ENCODE data around the gene MEGF10. TPM values are rescaled to one million over a fixed set of nuclear protein-coding genes. Genes with fewer than 3 reads are reported as not detected.
"Not testable (repeated sequence)": the region's sequence is repeated elsewhere in the genome, so short reads cannot be mapped to it uniquely, and the experiment has no call there.

The MEGF10 gene
- total RNA-seq, 2 experiments from 2014 or later, result not detected

GRCh38 chr5:127317385-127317784 is 26.8 kb downstream of the MEGF10 start:
- H3K9me3 Mint-ChIP-seq, CTCF ChIA-PET, POLR2A ChIA-PET, H3K27me3 Mint-ChIP-seq, DNase-seq, H3K36me3 Mint-ChIP-seq, H3K27ac Mint-ChIP-seq, H3K4me3 Mint-ChIP-seq: not testable (repeated sequence)
- H3K4me1 Mint-ChIP-seq (ENCODE audit: low read depth), result peaks cover 15% of the 10 kb centered on the region
- intact Hi-C loops (cut with micrococcal nuclease), result loop anchor here (10.0 kb wide), 1 partner anchor 283 kb away; the partner anchor contains the start of gene MARCHF3

DNA sequence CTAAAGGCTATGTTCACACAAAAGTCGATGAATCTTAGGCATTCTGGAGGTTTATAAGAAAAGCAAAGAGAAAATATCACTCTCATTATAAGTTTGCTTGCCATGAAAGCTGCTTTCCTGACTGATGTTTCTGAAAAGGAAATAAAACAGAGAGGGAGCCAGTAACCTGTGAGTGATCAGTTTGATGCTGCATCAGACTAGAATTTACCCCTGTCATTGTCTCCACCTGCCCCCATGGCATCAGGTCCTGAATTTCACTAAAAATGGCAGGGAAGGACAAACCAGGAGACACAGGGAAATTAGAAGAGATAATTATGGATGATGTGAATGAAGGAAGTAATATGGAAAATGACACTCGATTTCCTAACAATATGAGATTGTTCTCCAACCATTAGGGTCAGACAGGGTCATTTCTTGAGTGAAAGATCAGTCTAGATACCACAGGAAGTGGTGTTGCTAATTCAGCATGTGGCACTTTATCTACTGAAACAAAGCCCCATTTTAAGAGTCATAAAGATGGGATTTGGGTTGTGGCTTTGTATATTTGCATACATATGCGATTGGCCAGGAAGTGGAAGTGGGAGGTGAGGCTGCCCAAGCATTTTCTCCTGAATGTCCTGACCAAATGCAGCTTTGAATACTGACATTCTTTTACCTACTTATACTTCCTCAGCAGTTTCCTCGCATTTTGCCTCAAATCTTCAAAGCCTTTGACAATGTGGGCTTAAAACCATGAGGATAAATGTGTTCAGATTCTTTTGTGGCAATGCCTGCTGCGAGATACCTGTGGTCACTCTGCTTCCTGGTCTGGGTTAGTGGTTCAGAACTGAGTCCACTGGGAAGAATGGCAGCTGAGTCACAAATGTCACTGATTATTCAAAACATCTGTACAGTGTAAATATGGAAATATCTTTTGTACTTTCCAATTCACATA is 29.7 kb downstream of the MEGF10 start:
- H3K36me3 Mint-ChIP-seq, result no peaks in the 10 kb centered on the region
- H3K27ac Mint-ChIP-seq, result no peak overlapping the region
- CTCF ChIA-PET, result interaction anchor here (0.7 to 1.4 kb wide), 4 partner anchors 8 to 820 kb away, joined by 3 read pairs; no protein-coding TSS in a partner anchor
- POLR2A ChIA-PET, result no interaction called here
- peak; percentile 33 for DNase-seq
- H3K4me1 Mint-ChIP-seq (ENCODE audit: low read depth), result peaks cover 13% of the 10 kb centered on the region
- intact Hi-C loops (cut with micrococcal nuclease), result loop anchor here (5.0 kb wide), 1 partner anchor 868 kb away; no protein-coding TSS in a partner anchor
- no peaks in the 10 kb centered on the region for H3K9me3 Mint-ChIP-seq
- H3K4me3 Mint-ChIP-seq, result no peak overlapping the region
- H3K27me3 Mint-ChIP-seq, result no peaks in the 10 kb centered on the region

- ChIA-PET CTCF (interaction anchor here (0.6 to 1.4 kb wide), 4 partner anchors 9 to 171 kb away, joined by 3 read pairs; no protein-coding TSS in a partner anchor), POLR2A (no interaction called here)
- no peaks in the 10 kb centered on the region for H3K9me3 Mint-ChIP-seq
- no peaks in the 10 kb centered on the region for H3K36me3 Mint-ChIP-seq
- intact Hi-C loops (cut with micrococcal nuclease), result loop anchor here (5.0 kb wide), 1 partner anchor 869 kb away; no protein-coding TSS in a partner anchor
- H3K27me3 Mint-ChIP-seq, result no peaks in the 10 kb centered on the region
- H3K4me1 Mint-ChIP-seq (ENCODE audit: low read depth), result peaks cover 13% of the 10 kb centered on the region
- no peak overlapping the region for H3K27ac Mint-ChIP-seq
- H3K4me3 Mint-ChIP-seq, result no peak overlapping the region
- no peak for DNase-seq
Observed at GRCh38 chr5:127321465-127321864, 30.9 kb downstream of the MEGF10 start.

- no peak for DNase-seq
- Mint-ChIP-seq H3K36me3 (no peaks in the 10 kb centered on the region), H3K27me3 (no peaks in the 10 kb centered on the region), H3K4me1 (ENCODE audit: low read depth) (peaks cover 13% of the 10 kb centered on the region), H3K27ac (no peak overlapping the region), H3K4me3 (no peak overlapping the region), H3K9me3 (no peaks in the 10 kb centered on the region)
- POLR2A ChIA-PET, result no interaction called here
- intact Hi-C loops (cut with micrococcal nuclease), result loop anchor here (5.0 kb wide), 1 partner anchor 870 kb away; no protein-coding TSS in a partner anchor
- CTCF ChIA-PET, result no interaction called here
Observed at GRCh38 chr5:127322403-127322802, 31.8 kb downstream of the MEGF10 start.

DNA sequence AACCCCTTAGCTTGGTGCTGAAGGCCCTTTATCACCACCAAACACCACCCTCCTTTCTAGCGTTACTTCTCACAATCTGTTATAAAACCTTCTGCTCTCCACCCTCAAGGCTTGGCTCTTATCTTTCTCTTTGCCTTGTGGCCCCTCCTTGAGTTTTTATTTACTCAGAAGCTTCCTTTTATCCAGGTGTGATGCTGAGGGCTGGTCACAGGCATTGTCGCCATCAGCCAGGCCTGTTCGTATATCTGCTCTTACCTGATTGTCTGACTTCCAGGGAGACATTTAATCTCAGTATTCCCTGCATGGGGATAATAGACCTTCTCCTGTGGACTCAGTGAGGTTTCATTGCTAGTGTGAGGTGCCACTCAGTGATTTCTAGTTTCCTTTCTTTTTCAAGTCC is 34.2 kb downstream of the MEGF10 start:
- H3K4me1 Mint-ChIP-seq (ENCODE audit: low read depth), result peaks cover 13% of the 10 kb centered on the region
- ChIA-PET POLR2A (no interaction called here), CTCF (interaction anchor here (1.3 to 2.8 kb wide), 2 partner anchors 11 to 12 kb away, joined by 3 to 7 read pairs; no protein-coding TSS in a partner anchor)
- no peaks in the 10 kb centered on the region for H3K9me3 Mint-ChIP-seq
- no peak overlapping the region for H3K4me3 Mint-ChIP-seq
- no peak overlapping the region for H3K27ac Mint-ChIP-seq
- DNase-seq, result no peak
- intact Hi-C loops (cut with micrococcal nuclease), result loop anchor here (5.0 kb wide), 1 partner anchor 872 kb away; no protein-coding TSS in a partner anchor
- H3K27me3 Mint-ChIP-seq, result no peaks in the 10 kb centered on the region
- no peaks in the 10 kb centered on the region for H3K36me3 Mint-ChIP-seq

- DNase-seq, result no peak
- H3K27me3 Mint-ChIP-seq, result peaks cover 11% of the 10 kb centered on the region
- intact Hi-C loops (cut with micrococcal nuclease), result no loop called here
- ChIA-PET POLR2A (no interaction called here), CTCF (interaction anchor here (2.8 kb wide), 1 partner anchor 13 kb away, joined by 7 read pairs; no protein-coding TSS in a partner anchor)
- H3K9me3 Mint-ChIP-seq, result no peaks in the 10 kb centered on the region
- no peak overlapping the region for H3K4me3 Mint-ChIP-seq
- H3K36me3 Mint-ChIP-seq, result no peaks in the 10 kb centered on the region
- no peak overlapping the region for H3K27ac Mint-ChIP-seq
- H3K4me1 Mint-ChIP-seq (ENCODE audit: low read depth), result peaks cover 2% of the 10 kb centered on the region
Observed at GRCh38 chr5:127326431-127326830, 35.8 kb downstream of the MEGF10 start.

DNA sequence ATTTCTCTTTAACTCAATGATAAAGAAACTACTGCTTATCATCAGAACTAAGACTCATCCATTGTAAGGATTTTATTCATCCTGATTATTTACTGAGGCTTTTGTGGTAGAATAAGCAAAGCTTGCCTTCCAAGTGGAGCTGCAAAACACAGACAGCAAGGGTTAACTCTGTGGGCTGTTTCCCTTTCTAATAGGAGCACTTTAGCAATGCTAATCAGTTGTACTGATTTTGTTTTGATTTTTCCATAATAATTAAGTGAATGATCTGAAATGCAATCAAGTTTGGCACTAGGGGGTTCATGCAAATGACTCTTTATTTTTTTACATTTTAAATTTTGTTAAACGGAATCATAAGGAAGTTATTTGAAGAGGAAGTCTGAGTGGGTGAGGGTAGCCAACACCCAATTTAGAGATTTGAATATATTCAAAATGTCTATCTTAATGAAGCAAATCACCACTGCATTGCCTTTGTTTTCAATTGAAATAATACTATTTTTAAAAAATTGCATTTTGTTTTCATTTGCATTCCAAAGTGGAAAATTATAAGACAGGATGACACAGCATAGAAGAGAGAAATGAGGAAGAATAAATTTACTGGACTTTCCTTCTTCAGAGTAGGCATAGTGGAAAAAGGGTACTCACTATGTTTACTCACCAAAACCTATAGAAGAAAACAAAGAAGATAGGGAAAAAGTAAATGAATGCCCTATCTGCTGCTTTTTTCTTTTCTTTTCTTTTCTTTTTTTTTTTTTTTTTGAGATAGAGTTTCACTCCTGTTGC is 36.6 kb downstream of the MEGF10 start:
- H3K36me3 Mint-ChIP-seq, result no peaks in the 10 kb centered on the region
- H3K4me3 Mint-ChIP-seq, result no peak overlapping the region
- H3K9me3 Mint-ChIP-seq, result no peaks in the 10 kb centered on the region
- H3K4me1 Mint-ChIP-seq (ENCODE audit: low read depth), result no peaks in the 10 kb centered on the region
- intact Hi-C loops (cut with micrococcal nuclease), result no loop called here
- H3K27ac Mint-ChIP-seq, result no peak overlapping the region
- no peak for DNase-seq
- ChIA-PET CTCF (interaction anchor here (1.6 to 2.8 kb wide), 2 partner anchors 13 to 14 kb away, joined by 4 to 7 read pairs; no protein-coding TSS in a partner anchor), POLR2A (no interaction called here)
- H3K27me3 Mint-ChIP-seq, result peaks cover 16% of the 10 kb centered on the region

GRCh38 chr5:127330116-127330515 is 39.5 kb downstream of the MEGF10 start:
- Mint-ChIP-seq H3K4me3 (no peak overlapping the region), H3K4me1 (ENCODE audit: low read depth) (no peaks in the 10 kb centered on the region), H3K27ac (no peak overlapping the region), H3K36me3 (no peaks in the 10 kb centered on the region), H3K9me3 (no peaks in the 10 kb centered on the region), H3K27me3 (peaks cover 25% of the 10 kb centered on the region)
- ChIA-PET POLR2A (no interaction called here), CTCF (no interaction called here)
- no peak for DNase-seq
- intact Hi-C loops (cut with micrococcal nuclease), result no loop called here

- no peak overlapping the region for H3K27ac Mint-ChIP-seq
- ChIA-PET CTCF (no interaction called here), POLR2A (no interaction called here)
- H3K27me3 Mint-ChIP-seq, result peaks cover 27% of the 10 kb centered on the region
- no peaks in the 10 kb centered on the region for H3K36me3 Mint-ChIP-seq
- H3K4me3 Mint-ChIP-seq, result no peak overlapping the region
- H3K9me3 Mint-ChIP-seq, result no peaks in the 10 kb centered on the region
- intact Hi-C loops (cut with micrococcal nuclease), result no loop called here
- DNase-seq, result no peak
- H3K4me1 Mint-ChIP-seq (ENCODE audit: low read depth), result no peaks in the 10 kb centered on the region
Observed at GRCh38 chr5:127331890-127332649, 41.5 kb downstream of the MEGF10 start.

DNA sequence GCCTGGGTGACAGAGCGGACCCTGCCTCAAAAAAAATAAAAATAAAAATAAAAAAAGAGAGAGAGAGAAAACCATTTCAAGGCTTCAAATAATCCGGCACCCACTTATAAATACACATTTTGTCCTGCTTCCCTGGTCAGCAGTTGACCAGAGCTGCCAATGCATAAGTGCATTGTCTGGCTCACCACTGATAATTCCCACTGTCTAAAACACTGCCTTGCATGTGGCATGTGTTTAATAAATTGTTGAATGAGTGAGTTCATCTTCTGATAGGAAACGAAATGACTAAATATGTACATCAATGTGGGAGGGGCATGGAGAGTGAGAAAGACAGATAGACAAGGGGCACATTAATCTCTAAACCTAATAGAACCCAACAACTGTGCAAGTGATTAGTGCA is 42.9 kb downstream of the MEGF10 start:
- H3K4me1 Mint-ChIP-seq (ENCODE audit: low read depth), result no peaks in the 10 kb centered on the region
- H3K36me3 Mint-ChIP-seq, result no peaks in the 10 kb centered on the region
- peaks cover 27% of the 10 kb centered on the region for H3K27me3 Mint-ChIP-seq
- intact Hi-C loops (cut with micrococcal nuclease), result no loop called here
- H3K27ac Mint-ChIP-seq, result no peak overlapping the region
- POLR2A ChIA-PET, result no interaction called here
- no peaks in the 10 kb centered on the region for H3K9me3 Mint-ChIP-seq
- DNase-seq, result no peak
- H3K4me3 Mint-ChIP-seq, result no peak overlapping the region
- CTCF ChIA-PET, result no interaction called here

DNA sequence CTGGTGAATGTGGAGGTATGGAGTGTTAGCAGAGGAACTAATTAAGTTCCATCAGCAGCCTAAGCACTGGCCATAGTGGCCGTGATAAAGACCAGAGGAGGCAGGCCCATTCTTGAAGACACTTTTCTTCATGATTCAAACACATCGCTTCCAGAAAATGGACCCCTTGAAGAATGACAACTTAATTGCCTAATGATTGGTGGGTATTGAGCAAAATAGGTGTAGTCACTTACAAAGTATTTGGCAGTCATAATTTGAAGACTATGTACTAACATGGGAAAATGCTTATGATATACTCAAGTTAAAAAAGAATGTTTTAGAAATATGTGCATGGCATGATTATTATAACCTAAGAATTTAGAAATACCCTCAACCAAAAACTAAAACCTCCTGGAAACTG is 44.8 kb downstream of the MEGF10 start:
- ChIA-PET CTCF (no interaction called here), POLR2A (no interaction called here)
- DNase-seq, result no peak
- intact Hi-C loops (cut with micrococcal nuclease), result no loop called here
- Mint-ChIP-seq H3K4me3 (no peak overlapping the region), H3K4me1 (ENCODE audit: low read depth) (no peaks in the 10 kb centered on the region), H3K36me3 (no peaks in the 10 kb centered on the region), H3K9me3 (no peaks in the 10 kb centered on the region), H3K27me3 (peaks cover 22% of the 10 kb centered on the region), H3K27ac (no peak overlapping the region)

DNA sequence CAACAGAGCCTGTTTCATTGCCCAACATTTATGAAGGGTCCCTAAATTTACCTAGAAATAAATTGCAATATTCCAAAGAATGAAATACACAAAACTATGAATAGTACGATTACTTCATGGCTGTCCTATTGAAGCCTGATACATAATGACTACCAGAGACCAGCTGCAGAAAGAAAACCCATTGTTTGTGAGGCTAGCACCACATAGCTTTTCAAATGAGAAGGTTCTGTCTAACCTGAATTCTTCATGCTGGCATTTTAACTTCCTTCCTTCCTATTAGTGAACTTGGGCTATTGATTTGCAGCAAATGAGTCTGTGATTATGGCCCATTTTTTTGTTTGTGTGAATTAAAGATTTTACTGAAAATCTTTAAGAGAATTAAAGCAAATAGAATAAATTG is 47.3 kb downstream of the MEGF10 start:
- Mint-ChIP-seq H3K4me3 (no peak overlapping the region), H3K27ac (no peak overlapping the region), H3K36me3 (no peaks in the 10 kb centered on the region), H3K4me1 (ENCODE audit: low read depth) (no peaks in the 10 kb centered on the region), H3K27me3 (peaks cover 11% of the 10 kb centered on the region), H3K9me3 (no peaks in the 10 kb centered on the region)
- intact Hi-C loops (cut with micrococcal nuclease), result no loop called here
- POLR2A ChIA-PET, result no interaction called here
- CTCF ChIA-PET, result no interaction called here
- no peak for DNase-seq

All from activated CD4-positive, alpha-beta memory T cell treated with anti-CD3 and anti-CD28 coated beads for 36 hours (primary cell).